ENCODE results near the gene COL8A2. TPM values are rescaled to one million over a fixed set of nuclear protein-coding genes. Genes with fewer than 3 reads are reported as not detected.

COL8A2 gene
- total RNA-seq, 2 donors from 2014 or later, result 1.3 to 1.6 TPM

GRCh38 chr1:36148821-36149236 is 23.8 kb upstream of the COL8A2 start:
- H3K4me3 ChIP-seq, result peak overlapping the region; percentile 40 to 47
- DNase-seq (no peak), ATAC-seq (no peak)
- TF ChIP-seq, protein P1, sequence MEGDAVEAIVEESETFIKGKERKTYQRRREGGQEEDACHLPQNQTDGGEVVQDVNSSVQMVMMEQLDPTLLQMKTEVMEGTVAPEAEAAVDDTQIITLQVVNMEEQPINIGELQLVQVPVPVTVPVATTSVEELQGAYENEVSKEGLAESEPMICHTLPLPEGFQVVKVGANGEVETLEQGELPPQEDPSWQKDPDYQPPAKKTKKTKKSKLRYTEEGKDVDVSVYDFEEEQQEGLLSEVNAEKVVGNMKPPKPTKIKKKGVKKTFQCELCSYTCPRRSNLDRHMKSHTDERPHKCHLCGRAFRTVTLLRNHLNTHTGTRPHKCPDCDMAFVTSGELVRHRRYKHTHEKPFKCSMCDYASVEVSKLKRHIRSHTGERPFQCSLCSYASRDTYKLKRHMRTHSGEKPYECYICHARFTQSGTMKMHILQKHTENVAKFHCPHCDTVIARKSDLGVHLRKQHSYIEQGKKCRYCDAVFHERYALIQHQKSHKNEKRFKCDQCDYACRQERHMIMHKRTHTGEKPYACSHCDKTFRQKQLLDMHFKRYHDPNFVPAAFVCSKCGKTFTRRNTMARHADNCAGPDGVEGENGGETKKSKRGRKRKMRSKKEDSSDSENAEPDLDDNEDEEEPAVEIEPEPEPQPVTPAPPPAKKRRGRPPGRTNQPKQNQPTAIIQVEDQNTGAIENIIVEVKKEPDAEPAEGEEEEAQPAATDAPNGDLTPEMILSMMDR (IDR thresholded peaks at IDR 0.05), result no peak
- no peak for TF ChIP-seq POLR2A (IDR thresholded peaks at IDR 0.05)
- H3K9me3 ChIP-seq, result no peaks in the 10 kb centered on the region
- WGBS, 2 donors, result 1 to 3% methylated on average over 16 of the region's 16 CpGs
- no peaks in the 10 kb centered on the region for H3K27me3 ChIP-seq
- H3K4me1 ChIP-seq, result peaks cover 40% of the 10 kb centered on the region
- no peaks in the 10 kb centered on the region for H3K36me3 ChIP-seq (replicated peaks in 1 of 2; ENCODE audit: insufficient read depth in 1 of 2, low read depth in 2 of 2)
- peak overlapping the region; percentile 76 to 96 (median 86) for H3K27ac ChIP-seq
- intact Hi-C loops (cut with DNase I), result loop anchor here (10.0 kb wide), 1 partner anchor 54 kb away; no protein-coding TSS in a partner anchor

DNA sequence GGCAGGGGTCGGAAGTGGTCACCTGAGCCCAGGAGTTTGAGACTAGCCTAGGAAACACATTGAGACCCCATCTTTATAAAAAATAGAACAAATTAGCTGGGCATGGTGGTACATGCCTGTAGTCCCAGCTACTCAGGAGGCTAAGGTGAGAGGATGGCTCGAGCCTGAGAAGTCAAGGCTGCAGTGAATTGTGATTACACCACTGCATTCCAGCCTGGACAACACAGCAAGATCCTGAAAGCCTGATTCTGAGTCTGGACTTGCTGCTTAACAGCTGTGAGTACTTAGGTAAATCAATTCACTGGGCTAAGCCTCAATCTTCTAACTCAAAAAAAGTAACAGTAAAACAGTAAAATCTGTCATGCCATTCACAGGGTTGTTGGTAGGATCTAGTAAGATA is 19.4 kb upstream of the COL8A2 start:
- peaks cover 39% of the 10 kb centered on the region for H3K4me1 ChIP-seq
- intact Hi-C loops (cut with DNase I), result loop anchor here (10.0 kb wide), 1 partner anchor 50 kb away; no protein-coding TSS in a partner anchor
- H3K9me3 ChIP-seq, result no peaks in the 10 kb centered on the region
- H3K27me3 ChIP-seq, result no peaks in the 10 kb centered on the region
- TF ChIP-seq, protein P1 (IDR thresholded peaks at IDR 0.05), result no peak
- TF ChIP-seq POLR2A (IDR thresholded peaks at IDR 0.05), result no peak
- H3K4me3 ChIP-seq, result no peak overlapping the region
- no peak overlapping the region for H3K27ac ChIP-seq
- no peak for DNase-seq
- no peak for ATAC-seq
- WGBS, 2 donors, result 85 to 88% methylated on average over 2 of the region's 2 CpGs
- no peaks in the 10 kb centered on the region for H3K36me3 ChIP-seq (replicated peaks in 1 of 2; ENCODE audit: insufficient read depth in 1 of 2, low read depth in 2 of 2)

DNA sequence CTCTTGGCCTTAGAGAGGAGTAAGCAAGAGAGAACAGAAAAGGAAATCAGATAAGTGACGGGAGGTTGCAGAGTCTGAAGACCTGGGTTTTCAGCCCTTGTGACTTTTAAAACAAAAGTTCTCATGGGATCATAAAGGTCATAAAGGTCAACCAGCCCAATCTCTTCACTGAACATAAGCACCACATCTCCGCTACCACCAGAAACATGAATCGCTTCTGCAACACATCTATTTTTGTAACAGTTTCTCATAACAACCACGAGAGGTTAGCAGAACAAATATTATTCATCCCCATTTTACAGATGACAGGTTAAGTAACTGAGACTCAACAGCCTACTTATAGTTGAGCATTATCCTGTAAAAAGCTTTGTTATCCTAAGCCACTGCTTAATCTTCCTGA is 18.4 kb upstream of the COL8A2 start:
- Histone ChIP-seq H3K27ac (no peak overlapping the region), H3K4me3 (no peak overlapping the region), H3K4me1 (peaks cover 37% of the 10 kb centered on the region), H3K36me3 (replicated peaks in 1 of 2; ENCODE audit: insufficient read depth in 1 of 2, low read depth in 2 of 2) (peaks cover 0 to 2% of the 10 kb centered on the region in 2 donors), H3K27me3 (no peaks in the 10 kb centered on the region), H3K9me3 (no peaks in the 10 kb centered on the region)
- DNase-seq, result no peak
- 87 to 89% methylated on average over 4 of the region's 4 CpGs for WGBS, 2 donors
- intact Hi-C loops (cut with DNase I), result loop anchor here (10.0 kb wide), 1 partner anchor 49 kb away; no protein-coding TSS in a partner anchor
- TF ChIP-seq POLR2A (IDR thresholded peaks at IDR 0.05), result no peak
- TF ChIP-seq, protein P1 (IDR thresholded peaks at IDR 0.05), result no peak
- no peak for ATAC-seq

DNA sequence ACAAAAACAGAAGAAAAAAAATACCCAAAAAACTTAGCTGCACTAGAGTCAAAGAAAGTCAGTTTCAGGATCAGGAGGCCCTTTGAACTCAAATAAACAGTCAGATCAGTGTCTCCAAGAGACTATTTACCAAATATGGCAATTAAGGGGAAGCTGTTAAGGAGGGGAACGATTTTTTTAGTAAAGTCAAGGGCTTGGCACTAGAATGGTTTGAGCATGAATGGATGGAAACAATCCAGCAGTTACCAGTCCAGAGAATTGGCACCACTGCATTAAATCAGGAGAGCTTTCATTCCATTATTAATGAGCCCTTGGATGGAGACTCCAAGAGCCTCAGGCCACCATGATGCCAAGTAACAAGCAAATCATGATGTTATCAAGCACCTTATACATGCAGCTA is 17.1 kb upstream of the COL8A2 start:
- Histone ChIP-seq H3K4me3 (no peak overlapping the region), H3K36me3 (replicated peaks in 1 of 2; ENCODE audit: insufficient read depth in 1 of 2, low read depth in 2 of 2) (peaks cover 0 to 15% of the 10 kb centered on the region in 2 donors), H3K9me3 (no peaks in the 10 kb centered on the region), H3K4me1 (peaks cover 24% of the 10 kb centered on the region), H3K27me3 (no peaks in the 10 kb centered on the region), H3K27ac (peak overlapping the region in 1 of 4 donors; percentile 26)
- ATAC-seq, result peak; percentile 55
- WGBS, 2 donors, result 0 to 7% methylated on average over 1 of the region's 1 CpG
- intact Hi-C loops (cut with DNase I), result loop anchor here (10.0 kb wide), 1 partner anchor 47 kb away; no protein-coding TSS in a partner anchor
- no peak for DNase-seq
- TF ChIP-seq, protein P1 (IDR thresholded peaks at IDR 0.05), result no peak
- TF ChIP-seq POLR2A (IDR thresholded peaks at IDR 0.05), result no peak

GRCh38 chr1:36139521-36139920 is 14.5 kb upstream of the COL8A2 start:
- H3K27ac ChIP-seq, result no peak overlapping the region
- intact Hi-C loops (cut with DNase I), result no loop called here
- no peak for ATAC-seq
- peaks cover 0 to 21% of the 10 kb centered on the region in 2 donors for H3K36me3 ChIP-seq (replicated peaks in 1 of 2; ENCODE audit: insufficient read depth in 1 of 2, low read depth in 2 of 2)
- H3K4me1 ChIP-seq, result peaks cover 33% of the 10 kb centered on the region
- no peak for DNase-seq
- WGBS, 2 donors, result 46 to 65% methylated on average over 5 of the region's 5 CpGs
- H3K27me3 ChIP-seq, result no peaks in the 10 kb centered on the region
- H3K9me3 ChIP-seq, result no peaks in the 10 kb centered on the region
- H3K4me3 ChIP-seq, result no peak overlapping the region
- no peak for TF ChIP-seq POLR2A (IDR thresholded peaks at IDR 0.05)
- TF ChIP-seq, protein P1 (IDR thresholded peaks at IDR 0.05), result no peak

Data from body of pancreas (tissue), 4 donors.